ENCODE results near the gene SLC8B1.
A peak's percentile ranks its signal among the peaks of the same experiment; 100 is the strongest.

Gene SLC8B1

DNA sequence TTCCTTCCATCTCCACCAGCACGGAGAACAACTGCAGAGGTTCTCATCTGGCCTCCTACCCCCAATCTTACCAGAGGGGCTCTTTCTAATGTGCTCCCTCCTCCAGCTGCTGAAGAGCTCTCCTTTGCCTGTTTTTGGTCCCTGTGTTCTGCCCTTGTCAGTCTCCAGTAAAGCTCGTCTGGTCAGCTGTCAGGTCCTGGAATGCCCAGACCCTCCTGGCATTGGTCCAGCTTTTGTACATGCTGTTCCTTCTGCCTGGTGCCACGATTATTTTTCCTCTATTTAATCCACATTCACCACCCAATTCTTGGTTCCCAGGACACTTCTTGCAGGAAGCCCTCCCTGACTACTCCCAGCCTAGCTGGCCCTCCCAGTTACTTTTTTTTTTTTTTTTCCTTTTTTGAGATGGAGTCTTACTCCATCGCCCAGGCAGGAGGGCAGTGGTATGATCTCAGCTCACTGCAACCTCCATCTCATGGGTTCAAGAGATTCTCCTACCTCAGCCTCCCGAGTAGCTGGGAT lies 6.5 kb downstream of the SLC8B1 start:
- in situ Hi-C loops (cut with HindIII; ENCODE audit: low sequenced_read_pairs): no loop called here
- no peak overlapping the region for H3K4me3 ChIP-seq (ENCODE audit: low read depth, low read length)
- DNase-seq (ENCODE audit: low read depth): no peak
- TF ChIP-seq, protein P1, sequence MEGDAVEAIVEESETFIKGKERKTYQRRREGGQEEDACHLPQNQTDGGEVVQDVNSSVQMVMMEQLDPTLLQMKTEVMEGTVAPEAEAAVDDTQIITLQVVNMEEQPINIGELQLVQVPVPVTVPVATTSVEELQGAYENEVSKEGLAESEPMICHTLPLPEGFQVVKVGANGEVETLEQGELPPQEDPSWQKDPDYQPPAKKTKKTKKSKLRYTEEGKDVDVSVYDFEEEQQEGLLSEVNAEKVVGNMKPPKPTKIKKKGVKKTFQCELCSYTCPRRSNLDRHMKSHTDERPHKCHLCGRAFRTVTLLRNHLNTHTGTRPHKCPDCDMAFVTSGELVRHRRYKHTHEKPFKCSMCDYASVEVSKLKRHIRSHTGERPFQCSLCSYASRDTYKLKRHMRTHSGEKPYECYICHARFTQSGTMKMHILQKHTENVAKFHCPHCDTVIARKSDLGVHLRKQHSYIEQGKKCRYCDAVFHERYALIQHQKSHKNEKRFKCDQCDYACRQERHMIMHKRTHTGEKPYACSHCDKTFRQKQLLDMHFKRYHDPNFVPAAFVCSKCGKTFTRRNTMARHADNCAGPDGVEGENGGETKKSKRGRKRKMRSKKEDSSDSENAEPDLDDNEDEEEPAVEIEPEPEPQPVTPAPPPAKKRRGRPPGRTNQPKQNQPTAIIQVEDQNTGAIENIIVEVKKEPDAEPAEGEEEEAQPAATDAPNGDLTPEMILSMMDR (IDR thresholded peaks at IDR 0.05; ENCODE audit: low read depth, low read length, missing control alignments): no peak

DNA sequence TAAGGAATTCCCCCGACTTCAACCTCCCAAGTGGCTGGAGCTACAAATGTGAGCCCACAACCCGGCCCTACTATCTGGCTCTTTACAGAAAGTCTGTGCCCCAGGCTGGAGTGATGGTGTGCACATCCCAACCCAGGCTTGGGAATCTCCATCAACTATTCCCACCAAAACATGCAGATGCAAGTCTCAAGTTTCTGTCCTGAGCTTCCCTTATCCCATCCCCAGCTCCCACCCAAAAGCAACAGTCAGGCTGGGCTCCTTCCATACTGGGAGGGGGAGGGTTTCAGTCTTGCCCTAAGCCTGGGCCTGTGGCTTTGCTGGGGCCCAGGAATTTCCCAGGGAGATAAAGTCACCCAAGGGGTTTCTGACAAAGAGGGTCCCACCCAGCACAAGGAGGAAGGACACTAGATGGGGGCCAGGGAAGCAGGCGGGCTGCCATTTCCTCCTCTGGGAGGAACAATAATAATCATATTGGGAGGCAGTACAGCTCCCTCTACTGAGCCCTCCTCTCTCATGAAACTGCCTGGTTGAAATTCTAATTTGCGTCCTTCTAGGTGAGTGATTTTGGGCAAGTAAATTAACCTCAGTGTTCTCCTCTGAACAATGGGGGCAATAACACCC lies 8.0 kb downstream of the SLC8B1 start:
- H3K4me3 ChIP-seq (ENCODE audit: low read depth, low read length): no peak overlapping the region
- in situ Hi-C loops (cut with HindIII; ENCODE audit: low sequenced_read_pairs): no loop called here
- TF ChIP-seq, protein P1 (IDR thresholded peaks at IDR 0.05; ENCODE audit: low read depth, low read length, missing control alignments): no peak
- DNase-seq (ENCODE audit: low read depth): no peak

DNA sequence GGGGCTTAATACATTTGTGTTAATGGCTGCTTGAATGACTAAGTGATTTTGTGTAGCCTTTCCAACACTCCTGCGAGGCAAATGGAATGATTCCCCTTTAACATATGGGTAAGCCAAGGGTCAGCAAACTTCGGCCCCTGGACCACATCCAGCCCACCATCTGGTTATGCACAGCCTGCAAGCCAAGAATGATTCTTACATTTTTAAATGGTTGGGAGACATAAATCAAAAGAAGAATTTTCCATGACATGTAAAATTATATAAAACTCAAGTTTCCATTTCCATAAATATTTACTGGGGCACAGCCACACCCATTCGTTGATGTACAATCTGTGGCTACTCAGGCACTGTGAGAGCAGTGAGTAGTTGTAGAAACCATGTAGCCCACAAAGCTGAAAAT lies 9.0 kb downstream of the SLC8B1 start:
- in situ Hi-C loops (cut with HindIII; ENCODE audit: low sequenced_read_pairs): no loop called here
- TF ChIP-seq, protein P1 (IDR thresholded peaks at IDR 0.05; ENCODE audit: low read depth, low read length, missing control alignments): no peak
- DNase-seq (ENCODE audit: low read depth): peak; percentile 15
- H3K4me3 ChIP-seq (ENCODE audit: low read depth, low read length): no peak overlapping the region

DNA sequence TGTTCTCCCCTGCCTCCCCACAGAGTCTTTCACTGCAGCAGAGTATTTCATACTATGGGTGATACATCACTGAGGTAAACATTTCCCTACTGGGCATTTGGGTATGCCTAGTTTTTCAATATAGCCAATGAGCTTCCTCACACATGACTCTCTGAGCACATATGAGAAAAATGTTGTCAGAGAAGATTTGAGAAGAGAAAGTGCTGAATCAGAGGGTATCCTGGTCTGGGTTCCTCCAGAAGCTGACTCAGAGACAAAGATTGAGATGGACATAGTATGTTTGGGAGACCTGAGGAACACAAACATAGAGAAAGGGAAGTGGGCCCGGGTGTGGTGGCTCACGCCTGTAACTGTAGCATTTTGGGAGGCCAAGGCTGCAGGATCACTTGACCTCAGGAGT lies 12.6 kb downstream of the SLC8B1 start:
- in situ Hi-C loops (cut with HindIII; ENCODE audit: low sequenced_read_pairs): no loop called here
- no peak for DNase-seq (ENCODE audit: low read depth)
- TF ChIP-seq, protein P1 (IDR thresholded peaks at IDR 0.05; ENCODE audit: low read depth, low read length, missing control alignments): no peak
- H3K4me3 ChIP-seq (ENCODE audit: low read depth, low read length): no peak overlapping the region

DNA sequence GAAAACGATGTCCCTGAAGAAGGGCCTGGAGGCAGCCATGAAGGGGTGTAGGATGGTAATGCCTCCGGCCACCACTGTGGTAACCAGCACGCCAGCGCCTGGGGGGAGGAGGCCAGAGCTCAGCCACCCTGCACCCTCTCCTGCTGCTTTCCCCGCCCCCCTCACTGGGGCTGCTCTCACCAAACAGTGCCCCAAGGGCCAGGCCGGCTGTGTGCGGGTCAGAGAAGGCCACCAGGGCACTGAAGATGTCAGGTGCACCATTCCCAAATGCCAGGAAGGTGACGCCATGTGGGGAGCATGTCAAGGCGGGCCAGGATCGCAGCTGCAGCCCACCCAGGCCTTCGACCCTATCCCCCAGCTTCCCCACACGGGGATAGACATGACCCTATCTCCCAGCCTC lies 14.5 kb downstream of the SLC8B1 start:
- in situ Hi-C loops (cut with HindIII; ENCODE audit: low sequenced_read_pairs): no loop called here
- no peak for DNase-seq (ENCODE audit: low read depth)
- H3K4me3 ChIP-seq (ENCODE audit: low read depth, low read length): no peak overlapping the region
- TF ChIP-seq, protein P1 (IDR thresholded peaks at IDR 0.05; ENCODE audit: low read depth, low read length, missing control alignments): no peak

DNA sequence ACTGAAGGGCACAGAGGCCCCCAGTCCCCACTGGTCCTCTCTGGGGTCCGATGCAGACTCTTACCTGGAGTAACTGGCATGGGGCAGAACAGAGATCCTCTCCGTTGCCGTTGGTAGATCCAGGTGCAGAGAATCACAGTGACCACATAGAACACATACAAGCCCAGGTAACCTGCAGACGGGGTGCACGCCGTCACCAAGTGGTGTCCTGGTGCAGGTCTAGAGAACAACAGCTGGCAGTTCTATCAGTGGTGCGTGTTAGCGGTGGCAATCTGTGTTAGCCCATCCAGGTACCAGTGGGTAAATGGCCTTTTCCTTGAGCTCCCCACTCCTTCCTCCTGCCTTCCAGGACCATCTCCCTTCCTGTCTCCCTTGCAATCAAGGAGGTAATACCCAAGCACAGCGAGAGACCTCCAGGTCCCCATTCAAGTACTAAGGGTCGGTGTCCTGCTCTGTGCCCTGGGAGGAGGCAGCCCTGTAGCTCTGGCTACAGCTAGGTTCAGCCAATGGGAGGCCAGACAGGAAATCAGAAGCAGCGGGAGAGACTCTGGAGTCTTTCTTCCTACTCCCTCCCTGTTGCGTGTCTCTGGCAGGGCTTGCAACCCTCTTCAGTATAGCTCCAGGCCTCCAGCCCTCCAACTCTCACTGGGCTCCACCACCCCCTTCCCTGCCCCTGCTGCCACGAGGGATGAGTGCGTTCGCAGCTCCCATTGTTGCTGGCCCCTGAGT lies 15.8 kb downstream of the SLC8B1 start:
- H3K4me3 ChIP-seq (ENCODE audit: low read depth, low read length): no peak overlapping the region
- TF ChIP-seq, protein P1 (IDR thresholded peaks at IDR 0.05; ENCODE audit: low read depth, low read length, missing control alignments): no peak
- no peak for DNase-seq (ENCODE audit: low read depth)
- in situ Hi-C loops (cut with HindIII; ENCODE audit: low sequenced_read_pairs): no loop called here
